Measurements from ENCODE around the gene PTH2.
"Not testable (repeated sequence)": the region's sequence is repeated elsewhere in the genome, so short reads cannot be mapped to it uniquely, and the experiment has no call there.

The PTH2 gene

GRCh38 chr19:49383599-49383998 lies 39.6 kb downstream of the PTH2 start:
- no peak for DNase-seq
- no peak for TF ChIP-seq CTCF (IDR thresholded peaks at IDR 0.05; ENCODE audit: low read depth, low read length, missing control alignments)
- H3K36me3 ChIP-seq (replicated peaks): no peaks in the 10 kb centered on the region
- H3K27me3 ChIP-seq (replicated peaks): no peaks in the 10 kb centered on the region
- in situ Hi-C loops (cut with HindIII; ENCODE audit: low pct_ligation_motif_present, low sequenced_read_pairs): no loop called here
- no peak overlapping the region for H3K4me3 ChIP-seq (ENCODE audit: low read depth, low read length)
- H3K27ac ChIP-seq: no peak overlapping the region

GRCh38 chr19:49382639-49383038 lies 40.6 kb downstream of the PTH2 start:
- no peak overlapping the region for H3K4me3 ChIP-seq (ENCODE audit: low read depth, low read length)
- in situ Hi-C loops (cut with HindIII; ENCODE audit: low pct_ligation_motif_present, low sequenced_read_pairs): no loop called here
- TF ChIP-seq CTCF (IDR thresholded peaks at IDR 0.05; ENCODE audit: low read depth, low read length, missing control alignments): no peak
- DNase-seq: no peak
- H3K27me3 ChIP-seq (replicated peaks): no peaks in the 10 kb centered on the region
- H3K36me3 ChIP-seq (replicated peaks): no peaks in the 10 kb centered on the region
- no peak overlapping the region for H3K27ac ChIP-seq

GRCh38 chr19:49380391-49380790 lies 42.9 kb downstream of the PTH2 start:
- Histone ChIP-seq H3K4me3 (ENCODE audit: low read depth, low read length) (no peak overlapping the region), H3K36me3 (replicated peaks) (no peaks in the 10 kb centered on the region), H3K27me3 (replicated peaks) (peaks cover 3% of the 10 kb centered on the region), H3K27ac (no peak overlapping the region)
- no peak for DNase-seq
- no peak for TF ChIP-seq CTCF (IDR thresholded peaks at IDR 0.05; ENCODE audit: low read depth, low read length, missing control alignments)
- in situ Hi-C loops (cut with HindIII; ENCODE audit: low pct_ligation_motif_present, low sequenced_read_pairs): no loop called here

- no peak for DNase-seq
- Histone ChIP-seq H3K27ac (no peak overlapping the region), H3K36me3 (replicated peaks) (no peaks in the 10 kb centered on the region), H3K4me3 (ENCODE audit: low read depth, low read length) (no peak overlapping the region), H3K27me3 (replicated peaks) (peaks cover 3% of the 10 kb centered on the region)
- TF ChIP-seq CTCF (IDR thresholded peaks at IDR 0.05; ENCODE audit: low read depth, low read length, missing control alignments): no peak
- in situ Hi-C loops (cut with HindIII; ENCODE audit: low pct_ligation_motif_present, low sequenced_read_pairs): no loop called here
These were observed 44.7 kb downstream of the PTH2 start for GRCh38 chr19:49378512-49378911.

- in situ Hi-C loops (cut with HindIII; ENCODE audit: low pct_ligation_motif_present, low sequenced_read_pairs): no loop called here
- TF ChIP-seq CTCF (IDR thresholded peaks at IDR 0.05; ENCODE audit: low read depth, low read length, missing control alignments): no peak
- no peak for DNase-seq
These were observed 48.4 kb downstream of the PTH2 start for GRCh38 chr19:49374665-49375434.

GRCh38 chr19:49373174-49373573 lies 50.1 kb downstream of the PTH2 start:
- H3K4me3 ChIP-seq (ENCODE audit: low read depth, low read length); H3K27me3 ChIP-seq (replicated peaks); H3K27ac ChIP-seq; H3K36me3 ChIP-seq (replicated peaks); DNase-seq; in situ Hi-C loops (cut with HindIII; ENCODE audit: low pct_ligation_motif_present, low sequenced_read_pairs): not testable (repeated sequence)

More at GRCh38 chr19:49374665-49375434, 48.4 kb downstream of the PTH2 start:
- H3K27ac ChIP-seq: no peak overlapping the region
- no peak overlapping the region for H3K4me3 ChIP-seq (ENCODE audit: low read depth, low read length)
- H3K27me3 ChIP-seq (replicated peaks): peaks cover 3% of the 10 kb centered on the region
- no peaks in the 10 kb centered on the region for H3K36me3 ChIP-seq (replicated peaks)
